Adrenal gland (tissue), 5 donors: ENCODE measurements around the gene SIL1.
"Not testable (repeated sequence)": the region's sequence is repeated elsewhere in the genome, so short reads cannot be mapped to it uniquely, and the experiment has no call there.

ENCODE experiments used
- POLR2A ChIP-seq, 2 donors: fragments of 450-650 bp; IDR thresholded peaks; one replicate each; pipeline ENCODE4 v1.6.1; 2017; ENCODE audit warnings: antibody characterized with exemption in 2 of 2, mild to moderate bottlenecking in 2 of 2, moderate library complexity in 1 of 2
- TF ChIP-seq, protein P1 (sequence below), 6 experiments: fragments of 450-650 bp in 4 of 6; fragments of 200-600 bp in 2 of 6; sonication (generic) in 1 of 6; IDR thresholded peaks; 1 replicate in 5 of 6; 2 replicates in 1 of 6; pipeline versions ENCODE4 v1.5.1 to v1.8.0; 2016 to 2021; ENCODE audit warnings: antibody characterized with exemption in 6 of 6, mild to moderate bottlenecking in 2 of 6, moderate library complexity in 1 of 6
- donor health status: DM: no; HTN: no; CAD: no.

DNA sequence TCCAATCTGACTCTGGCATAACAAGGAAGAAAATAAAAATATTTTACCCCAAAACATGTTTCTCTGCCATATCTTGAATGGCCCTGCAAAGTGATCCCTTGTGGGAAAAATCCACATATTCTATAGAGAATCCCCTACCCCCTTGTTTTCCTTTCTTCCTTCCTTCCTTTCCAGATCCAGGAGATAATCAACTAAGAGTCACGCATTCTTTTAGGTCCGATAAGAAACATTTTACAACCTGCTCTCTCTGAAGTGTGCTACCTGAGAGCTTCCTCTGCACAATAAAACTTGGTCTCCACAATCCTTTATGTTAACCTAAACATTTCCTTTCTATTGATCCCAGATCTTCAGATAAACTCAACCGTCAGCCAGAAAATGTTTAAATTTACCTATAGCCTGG lies 33.3 kb downstream of the SIL1 start:
- TF ChIP-seq, protein P1, sequence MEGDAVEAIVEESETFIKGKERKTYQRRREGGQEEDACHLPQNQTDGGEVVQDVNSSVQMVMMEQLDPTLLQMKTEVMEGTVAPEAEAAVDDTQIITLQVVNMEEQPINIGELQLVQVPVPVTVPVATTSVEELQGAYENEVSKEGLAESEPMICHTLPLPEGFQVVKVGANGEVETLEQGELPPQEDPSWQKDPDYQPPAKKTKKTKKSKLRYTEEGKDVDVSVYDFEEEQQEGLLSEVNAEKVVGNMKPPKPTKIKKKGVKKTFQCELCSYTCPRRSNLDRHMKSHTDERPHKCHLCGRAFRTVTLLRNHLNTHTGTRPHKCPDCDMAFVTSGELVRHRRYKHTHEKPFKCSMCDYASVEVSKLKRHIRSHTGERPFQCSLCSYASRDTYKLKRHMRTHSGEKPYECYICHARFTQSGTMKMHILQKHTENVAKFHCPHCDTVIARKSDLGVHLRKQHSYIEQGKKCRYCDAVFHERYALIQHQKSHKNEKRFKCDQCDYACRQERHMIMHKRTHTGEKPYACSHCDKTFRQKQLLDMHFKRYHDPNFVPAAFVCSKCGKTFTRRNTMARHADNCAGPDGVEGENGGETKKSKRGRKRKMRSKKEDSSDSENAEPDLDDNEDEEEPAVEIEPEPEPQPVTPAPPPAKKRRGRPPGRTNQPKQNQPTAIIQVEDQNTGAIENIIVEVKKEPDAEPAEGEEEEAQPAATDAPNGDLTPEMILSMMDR (IDR thresholded peaks at IDR 0.05): not testable (repeated sequence)
- not testable (repeated sequence) for TF ChIP-seq POLR2A (IDR thresholded peaks at IDR 0.05)
